ENCODE results near the gene DYNC1H1. TPM values are rescaled to one million over a fixed set of nuclear protein-coding genes. Genes with fewer than 3 reads are reported as not detected.
A peak's percentile ranks its signal among the peaks of the same experiment; 100 is the strongest.

DYNC1H1 gene
- total and polyA plus RNA-seq, 2 of the 13 experiments (the other 11 are each of a cell fraction or from before 2014, with no cell fraction given): 74.4 to 239 TPM

GRCh38 chr14:101961011-101961721 lies 3.2 kb upstream of the DYNC1H1 start (continued):
- TF ChIP-seq, protein P1, sequence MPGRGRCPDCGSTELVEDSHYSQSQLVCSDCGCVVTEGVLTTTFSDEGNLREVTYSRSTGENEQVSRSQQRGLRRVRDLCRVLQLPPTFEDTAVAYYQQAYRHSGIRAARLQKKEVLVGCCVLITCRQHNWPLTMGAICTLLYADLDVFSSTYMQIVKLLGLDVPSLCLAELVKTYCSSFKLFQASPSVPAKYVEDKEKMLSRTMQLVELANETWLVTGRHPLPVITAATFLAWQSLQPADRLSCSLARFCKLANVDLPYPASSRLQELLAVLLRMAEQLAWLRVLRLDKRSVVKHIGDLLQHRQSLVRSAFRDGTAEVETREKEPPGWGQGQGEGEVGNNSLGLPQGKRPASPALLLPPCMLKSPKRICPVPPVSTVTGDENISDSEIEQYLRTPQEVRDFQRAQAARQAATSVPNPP (CRISPR knock-in tag; IDR thresholded peaks at IDR 0.05): no peak
- TF ChIP-seq RFX1 (IDR thresholded peaks at IDR 0.05): no peak
- no peak for TF ChIP-seq ZSCAN25 (CRISPR knock-in tag; IDR thresholded peaks at IDR 0.05)
- TF ChIP-seq TAF15 (IDR thresholded peaks at IDR 0.05; ENCODE audit: low read depth, low read length, poor library complexity, severe bottlenecking): no peak
- no peak for TF ChIP-seq RBM39 (IDR thresholded peaks at IDR 0.05; ENCODE audit: low read depth, low read length, poor library complexity, severe bottlenecking)
- no peak for TF ChIP-seq SP140L (CRISPR knock-in tag; IDR thresholded peaks at IDR 0.05; ENCODE audit: borderline replicate concordance)
- no peak for TF ChIP-seq SNAI1 (CRISPR knock-in tag; IDR thresholded peaks at IDR 0.05; ENCODE audit: borderline replicate concordance)
- TF ChIP-seq RCOR2 (CRISPR knock-in tag; IDR thresholded peaks at IDR 0.05): no peak
- no peak for TF ChIP-seq ATM (IDR thresholded peaks at IDR 0.05; ENCODE audit: borderline replicate concordance)
- no peak for TF ChIP-seq ZBTB3 (CRISPR knock-in tag; IDR thresholded peaks at IDR 0.05; ENCODE audit: borderline replicate concordance, low read depth)
- no peak for TF ChIP-seq MIER3 (CRISPR knock-in tag; IDR thresholded peaks at IDR 0.05; ENCODE audit: borderline replicate concordance)
- TF ChIP-seq ZNF670 (CRISPR knock-in tag; IDR thresholded peaks at IDR 0.05; ENCODE audit: borderline replicate concordance): no peak
- TF ChIP-seq NONO (IDR thresholded peaks at IDR 0.05): no peak
- TF ChIP-seq NONO (CRISPR knock-in tag; conservative IDR thresholded peaks at IDR 0.05): no peak
- TF ChIP-seq ZNF430 (CRISPR knock-in tag; IDR thresholded peaks at IDR 0.05): no peak
- TF ChIP-seq RNF2 (conservative IDR thresholded peaks at IDR 0.05; ENCODE audit: low read depth): no peak; the same call in 1 of the 2 replicates
- TF ChIP-seq KDM4B (CRISPR knock-in tag; IDR thresholded peaks at IDR 0.05): no peak
- TF ChIP-seq NCOA5 (CRISPR knock-in tag; IDR thresholded peaks at IDR 0.05): no peak
- TF ChIP-seq ESRRA (CRISPR knock-in tag; IDR thresholded peaks at IDR 0.05; ENCODE audit: low read depth): 0 out of 2 replicates have a peak, but pooled peaks have one; percentile 63
- TF ChIP-seq PBX3 (CRISPR knock-in tag; IDR thresholded peaks at IDR 0.05; ENCODE audit: borderline replicate concordance): no peak
- no peak for TF ChIP-seq REPIN1 (CRISPR knock-in tag; IDR thresholded peaks at IDR 0.05; ENCODE audit: borderline replicate concordance, low read depth)
- TF ChIP-seq ZBTB42 (CRISPR knock-in tag; IDR thresholded peaks at IDR 0.05): no peak
- TF ChIP-seq BRCA1 (CRISPR knock-in tag; IDR thresholded peaks at IDR 0.05): no peak
- TF ChIP-seq FOXK1 (CRISPR knock-in tag; IDR thresholded peaks at IDR 0.05; ENCODE audit: borderline replicate concordance, low read depth): no peak
- TF ChIP-seq, protein P2, sequence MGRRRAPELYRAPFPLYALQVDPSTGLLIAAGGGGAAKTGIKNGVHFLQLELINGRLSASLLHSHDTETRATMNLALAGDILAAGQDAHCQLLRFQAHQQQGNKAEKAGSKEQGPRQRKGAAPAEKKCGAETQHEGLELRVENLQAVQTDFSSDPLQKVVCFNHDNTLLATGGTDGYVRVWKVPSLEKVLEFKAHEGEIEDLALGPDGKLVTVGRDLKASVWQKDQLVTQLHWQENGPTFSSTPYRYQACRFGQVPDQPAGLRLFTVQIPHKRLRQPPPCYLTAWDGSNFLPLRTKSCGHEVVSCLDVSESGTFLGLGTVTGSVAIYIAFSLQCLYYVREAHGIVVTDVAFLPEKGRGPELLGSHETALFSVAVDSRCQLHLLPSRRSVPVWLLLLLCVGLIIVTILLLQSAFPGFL (CRISPR knock-in tag; IDR thresholded peaks at IDR 0.05): no peak
- 0 out of 2 replicates have a peak, but pooled peaks have one; percentile 22 for TF ChIP-seq CBFB (CRISPR knock-in tag; IDR thresholded peaks at IDR 0.05)
- TF ChIP-seq ZNF674 (CRISPR knock-in tag; IDR thresholded peaks at IDR 0.05; ENCODE audit: low read depth): no peak
- no peak for TF ChIP-seq ZNF292 (CRISPR knock-in tag; IDR thresholded peaks at IDR 0.05; ENCODE audit: borderline replicate concordance, low read depth)
- TF ChIP-seq CC2D1A (CRISPR knock-in tag; IDR thresholded peaks at IDR 0.05): no peak
- peak; percentile 41; the same call in 1 of the 2 replicates for TF ChIP-seq CEBPG (CRISPR knock-in tag; IDR thresholded peaks at IDR 0.05)
- TF ChIP-seq ZNF672 (CRISPR knock-in tag; IDR thresholded peaks at IDR 0.05): no peak
